Muscle layer of duodenum (tissue), 2 donors: ENCODE measurements around the gene MBOAT7.

ENCODE experiments used
- H3K27ac ChIP-seq: one replicate; pipeline ENCODE4 v1.7.0; 2013; ENCODE audit warnings: mild to moderate bottlenecking, low read length
- H3K27me3 ChIP-seq: one replicate; pipeline ENCODE4 v1.7.0; 2013; ENCODE audit warnings: low read depth, mild to moderate bottlenecking, control low read depth, low read length
- H3K36me3 ChIP-seq, 2 donors: one replicate each; pipeline ENCODE4 v1.7.0; 2013; ENCODE audit warnings: low read length in 2 of 2, control low read depth in 1 of 2, mild to moderate bottlenecking in 1 of 2; ENCODE audit not compliant: insufficient read depth in 2 of 2, control insufficient read depth in 1 of 2
- H3K4me1 ChIP-seq, 2 donors: one replicate each; pipeline ENCODE4 v1.7.0; 2013; ENCODE audit warnings: low read length in 2 of 2, mild to moderate bottlenecking in 2 of 2, control low read depth in 1 of 2, moderate library complexity in 1 of 2; ENCODE audit not compliant: insufficient read depth in 2 of 2, control insufficient read depth in 1 of 2
- H3K4me3 ChIP-seq, 2 donors: one replicate each; pipeline ENCODE4 v1.7.0; 2013; ENCODE audit warnings: low read length in 2 of 2, low read depth in 1 of 2, mild to moderate bottlenecking in 1 of 2
- H3K9me3 ChIP-seq, 2 donors: one replicate each; pipeline ENCODE4 v1.7.0; 2013; ENCODE audit warnings: low read length in 2 of 2, control low read depth in 1 of 2, mild to moderate bottlenecking in 1 of 2; ENCODE audit not compliant: control insufficient read depth in 1 of 2
- donor health status: healthy.

The MBOAT7 gene

DNA sequence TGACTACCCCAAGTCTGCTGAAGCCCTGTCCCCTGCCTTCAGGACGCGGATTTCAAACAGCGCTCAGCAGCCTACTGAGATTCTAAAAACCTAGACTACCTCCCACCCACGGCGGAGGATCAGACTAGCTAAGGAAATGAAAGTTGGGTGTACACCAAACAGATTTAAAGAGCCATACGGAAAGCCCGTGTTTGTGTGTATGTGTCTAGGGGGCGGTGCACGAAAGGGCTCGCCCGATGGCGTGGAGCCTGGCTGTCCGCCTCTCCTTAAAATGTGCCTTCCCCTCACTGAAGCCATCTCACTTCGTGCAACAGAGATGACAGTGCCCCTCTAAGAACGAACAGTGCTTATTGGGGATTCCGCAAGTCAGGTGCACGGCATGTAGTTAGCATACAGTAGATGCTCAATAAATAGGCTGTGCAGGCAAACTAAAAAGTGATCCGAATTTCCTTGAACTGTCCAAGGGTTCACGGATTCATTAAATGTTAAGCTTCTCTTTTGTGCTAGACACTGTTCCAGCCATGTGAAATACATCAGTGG is 30.5 kb downstream of the MBOAT7 start:
- Histone ChIP-seq H3K27me3 (no peaks in the 10 kb centered on the region), H3K4me1 (peaks cover 14 to 33% of the 10 kb centered on the region in 2 donors), H3K36me3 (peaks cover 23 to 41% of the 10 kb centered on the region in 2 donors), H3K9me3 (no peaks in the 10 kb centered on the region), H3K4me3 (peak overlapping the region; percentile 81 to 92), H3K27ac (peak overlapping the region; percentile 89)

DNA sequence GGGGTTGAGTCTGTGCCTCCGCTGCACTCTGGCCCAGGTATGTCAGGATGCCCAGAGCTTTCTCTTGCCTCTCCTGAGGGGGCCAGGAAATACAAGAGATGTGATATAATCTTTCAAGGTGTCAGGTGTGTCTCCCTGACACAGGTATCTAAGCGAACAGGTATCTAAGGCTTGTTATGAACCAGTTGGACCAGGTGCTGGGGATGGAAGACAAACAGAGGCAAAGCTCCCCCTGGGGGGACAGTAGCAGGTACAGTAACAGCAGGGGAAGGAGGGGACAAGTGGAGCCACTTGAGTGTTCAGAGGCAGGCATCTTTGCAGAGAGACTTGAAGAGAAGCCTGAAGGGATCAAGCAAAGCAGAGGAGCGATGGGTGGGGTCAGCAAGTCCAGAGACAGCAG is 32.4 kb downstream of the MBOAT7 start:
- H3K36me3 ChIP-seq, result peaks cover 31 to 60% of the 10 kb centered on the region in 2 donors
- H3K27me3 ChIP-seq, result no peaks in the 10 kb centered on the region
- H3K27ac ChIP-seq, result no peak overlapping the region
- no peak overlapping the region for H3K4me3 ChIP-seq
- H3K4me1 ChIP-seq, result peaks cover 14 to 32% of the 10 kb centered on the region in 2 donors
- no peaks in the 10 kb centered on the region for H3K9me3 ChIP-seq

DNA sequence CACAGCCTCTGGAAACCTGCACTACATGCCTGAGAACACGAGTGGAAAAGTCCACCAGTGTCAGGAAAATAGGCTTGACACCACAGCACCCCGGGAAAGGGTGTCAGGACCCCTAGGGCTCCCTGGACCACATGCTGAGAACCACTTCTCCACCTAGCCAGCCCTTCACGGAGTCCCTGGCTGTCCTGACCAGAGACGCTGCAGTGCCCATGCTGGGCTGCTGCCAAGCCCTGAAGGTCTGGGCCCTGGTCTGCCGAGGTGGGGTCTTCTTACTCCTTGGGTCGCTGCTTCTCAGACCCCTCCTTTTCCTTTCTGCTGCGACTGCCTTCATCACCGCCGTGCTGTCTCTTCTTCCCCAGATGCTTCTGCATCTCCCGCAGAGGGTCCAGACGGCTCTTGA is 32.9 kb downstream of the MBOAT7 start:
- H3K4me1 ChIP-seq, result peaks cover 11 to 28% of the 10 kb centered on the region in 2 donors
- H3K9me3 ChIP-seq, result no peaks in the 10 kb centered on the region
- H3K27me3 ChIP-seq, result no peaks in the 10 kb centered on the region
- H3K4me3 ChIP-seq, result no peak overlapping the region
- peaks cover 32 to 65% of the 10 kb centered on the region in 2 donors for H3K36me3 ChIP-seq
- H3K27ac ChIP-seq, result no peak overlapping the region

DNA sequence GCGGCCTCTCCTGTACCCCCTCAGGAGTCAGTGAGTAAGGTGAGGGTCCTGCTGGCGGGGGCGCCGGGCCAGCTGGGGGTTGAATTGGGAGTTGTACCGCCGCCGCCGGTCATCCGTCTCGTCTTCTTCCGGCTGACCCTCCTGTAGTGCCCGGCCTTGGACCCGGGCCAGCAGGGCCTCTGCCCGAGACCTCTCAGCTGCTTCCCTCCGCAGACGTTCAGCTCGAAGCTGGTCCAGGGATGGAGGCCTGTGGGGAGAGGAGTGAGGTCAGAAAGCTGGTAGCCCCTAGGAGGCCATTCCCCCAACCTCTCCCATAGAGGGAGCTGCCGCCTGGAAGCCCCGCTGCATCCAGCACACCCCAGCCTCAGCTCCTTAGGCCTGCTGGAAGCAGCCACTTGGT is 33.7 kb downstream of the MBOAT7 start:
- H3K27ac ChIP-seq, result no peak overlapping the region
- no peaks in the 10 kb centered on the region for H3K9me3 ChIP-seq
- peaks cover 11 to 23% of the 10 kb centered on the region in 2 donors for H3K4me1 ChIP-seq
- H3K36me3 ChIP-seq, result peaks cover 32 to 72% of the 10 kb centered on the region in 2 donors
- no peaks in the 10 kb centered on the region for H3K27me3 ChIP-seq
- no peak overlapping the region for H3K4me3 ChIP-seq

DNA sequence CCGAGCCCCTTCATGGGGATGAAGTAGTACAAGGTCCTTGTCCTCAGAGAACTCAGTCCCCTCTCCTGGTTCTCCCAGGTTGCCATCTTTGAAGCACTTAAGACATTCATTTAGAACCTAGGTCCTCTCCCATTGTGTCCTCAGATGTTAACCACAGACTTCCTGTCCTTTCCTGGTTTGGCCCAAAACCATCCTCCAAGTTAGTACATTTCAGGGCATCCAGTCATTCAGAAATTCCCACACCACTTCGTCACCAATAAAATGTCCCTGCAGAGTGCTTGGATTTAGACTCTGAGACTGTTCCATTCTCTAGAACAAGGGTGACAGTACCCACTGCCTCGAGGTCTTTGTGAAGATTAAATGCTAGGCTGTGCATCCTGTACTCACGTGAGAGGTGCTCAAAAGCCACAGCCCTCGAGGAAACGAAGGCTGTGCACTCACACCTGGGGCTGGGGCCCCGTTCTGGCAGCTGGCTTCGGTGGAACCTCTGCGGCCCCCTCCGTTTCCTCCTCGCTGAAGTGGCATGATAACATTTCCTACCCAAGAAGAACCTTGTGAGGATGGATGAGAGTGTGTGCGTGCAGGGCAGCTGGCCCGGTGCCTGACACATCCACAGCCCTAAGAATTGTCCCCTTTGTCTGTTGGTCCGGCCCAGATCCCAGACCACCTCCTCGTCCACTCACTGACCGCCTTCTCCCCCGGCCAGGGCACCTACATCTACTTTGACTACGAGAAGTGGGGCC is 34.6 kb downstream of the MBOAT7 start:
- peaks cover 6 to 18% of the 10 kb centered on the region in 2 donors for H3K4me1 ChIP-seq
- H3K36me3 ChIP-seq, result peaks cover 39 to 81% of the 10 kb centered on the region in 2 donors
- H3K27me3 ChIP-seq, result no peaks in the 10 kb centered on the region
- no peak overlapping the region for H3K4me3 ChIP-seq
- H3K9me3 ChIP-seq, result no peaks in the 10 kb centered on the region
- H3K27ac ChIP-seq, result no peak overlapping the region

DNA sequence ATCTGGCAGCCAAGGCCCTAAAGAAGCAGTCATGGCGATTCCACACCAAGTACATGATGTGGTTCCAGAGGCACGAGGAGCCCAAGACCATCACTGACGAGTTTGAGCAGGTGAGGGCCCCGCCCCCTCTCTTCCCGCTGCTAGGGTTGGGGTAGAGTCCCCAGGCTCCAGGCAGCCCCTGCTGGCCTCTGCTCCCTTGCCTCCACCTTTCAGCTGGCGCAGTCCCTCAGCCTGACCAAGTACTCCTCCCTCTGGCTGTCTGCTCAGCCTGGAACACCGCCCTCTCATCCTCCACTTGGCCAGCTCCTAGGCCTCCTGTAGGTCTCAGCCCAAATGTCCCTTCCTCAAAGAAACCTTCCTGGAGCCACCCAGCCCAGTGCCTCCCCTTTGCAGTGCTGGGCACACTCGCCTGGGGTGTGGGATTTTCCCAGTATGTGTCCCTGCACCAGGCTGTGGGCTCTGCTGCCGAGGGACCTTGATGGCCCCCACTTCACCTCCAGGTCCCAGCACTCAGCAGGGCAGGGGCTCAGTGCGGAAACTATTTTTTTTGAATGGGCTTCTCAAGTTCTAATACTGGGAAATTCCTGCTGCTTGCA is 35.6 kb downstream of the MBOAT7 start:
- Histone ChIP-seq H3K4me3 (no peak overlapping the region), H3K36me3 (peaks cover 46 to 91% of the 10 kb centered on the region in 2 donors), H3K4me1 (peaks cover 5 to 15% of the 10 kb centered on the region in 2 donors), H3K27me3 (no peaks in the 10 kb centered on the region), H3K27ac (no peak overlapping the region), H3K9me3 (no peaks in the 10 kb centered on the region)

DNA sequence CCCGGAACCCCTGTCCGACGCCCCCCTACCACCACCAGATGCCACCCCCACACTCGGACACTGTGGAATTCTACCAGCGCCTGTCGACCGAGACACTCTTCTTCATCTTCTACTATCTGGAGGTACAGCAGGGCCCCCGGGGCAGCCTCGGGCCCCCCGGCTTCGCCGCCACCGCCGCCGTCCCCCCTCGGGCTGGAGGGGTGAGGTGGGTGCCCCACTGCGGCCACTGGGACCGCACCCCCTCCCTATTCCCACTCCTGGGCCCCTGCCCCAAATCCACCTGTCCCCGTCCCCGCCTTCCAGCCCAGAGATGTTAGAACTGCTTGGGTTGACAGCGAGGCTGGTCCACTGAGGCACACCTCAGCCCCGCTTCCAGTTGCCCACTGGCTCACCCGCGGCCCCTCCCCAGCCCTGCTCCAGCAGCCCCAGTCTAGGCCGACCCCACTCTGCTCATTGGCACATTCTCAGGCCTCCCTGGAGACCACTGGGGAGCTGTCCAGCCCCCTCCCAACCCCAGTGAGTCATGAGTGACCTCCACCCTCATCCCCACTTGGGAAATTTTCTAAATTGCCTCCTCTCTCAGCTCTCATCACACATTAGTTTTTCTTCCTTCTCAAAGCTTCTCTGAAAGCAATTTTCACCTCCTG is 36.4 kb downstream of the MBOAT7 start:
- Histone ChIP-seq H3K27me3 (no peaks in the 10 kb centered on the region), H3K27ac (no peak overlapping the region), H3K36me3 (peaks cover 48 to 96% of the 10 kb centered on the region in 2 donors), H3K9me3 (no peaks in the 10 kb centered on the region), H3K4me1 (peaks cover 0 to 14% of the 10 kb centered on the region in 2 donors), H3K4me3 (no peak overlapping the region)

DNA sequence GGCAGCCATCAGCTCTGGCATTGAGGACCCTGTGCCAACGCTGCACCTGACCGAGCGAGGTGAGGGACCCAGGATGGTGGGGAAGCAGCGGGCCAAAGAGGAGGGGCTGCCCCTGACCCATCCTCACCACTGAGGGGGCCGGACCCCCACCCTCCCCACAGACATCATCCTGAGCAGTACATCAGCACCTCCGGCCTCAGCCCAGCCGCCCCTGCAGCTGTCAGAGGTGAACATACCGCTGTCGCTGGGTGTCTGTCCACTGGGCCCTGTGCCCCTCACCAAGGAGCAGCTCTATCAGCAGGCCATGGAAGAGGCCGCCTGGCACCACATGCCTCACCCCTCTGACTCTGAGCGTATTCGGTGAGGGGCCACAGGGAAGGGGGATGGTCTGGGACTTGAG is 37.1 kb downstream of the MBOAT7 start:
- Histone ChIP-seq H3K4me3 (no peak overlapping the region), H3K27ac (no peak overlapping the region), H3K36me3 (peaks cover 53 to 99% of the 10 kb centered on the region in 2 donors)

DNA sequence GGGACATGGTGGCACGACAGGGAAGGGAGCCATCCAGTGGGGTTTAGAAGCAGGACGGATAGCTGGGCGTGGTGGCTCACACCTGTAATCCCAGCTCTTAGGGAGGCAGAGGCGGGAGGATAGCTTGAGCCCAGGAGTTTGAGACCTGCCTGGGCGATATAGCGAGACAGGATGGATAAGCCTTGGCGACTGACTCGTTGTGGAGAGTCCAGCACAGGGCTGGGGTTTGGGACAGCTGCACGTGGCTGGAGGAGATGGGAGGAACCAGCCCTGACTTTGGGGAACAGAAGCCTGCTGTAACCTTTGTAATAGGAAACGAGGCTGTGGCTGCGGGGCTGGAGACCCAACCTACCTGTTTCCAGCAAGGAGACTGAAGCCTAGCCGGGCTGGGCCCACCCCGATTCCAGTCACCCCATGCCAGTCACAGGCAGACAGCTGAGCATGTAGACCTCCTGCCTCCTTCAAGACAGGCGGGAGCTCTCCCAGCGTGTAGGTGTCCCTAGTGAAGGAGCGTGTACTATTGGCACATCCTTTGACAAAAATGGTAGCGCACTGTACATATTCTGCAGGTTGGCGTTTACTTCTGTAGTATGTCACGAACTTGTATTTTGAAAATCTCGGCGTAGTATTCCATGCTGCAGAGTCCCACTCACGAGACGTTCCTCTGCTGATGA is 37.9 kb downstream of the MBOAT7 start:
- Histone ChIP-seq H3K27ac (no peak overlapping the region), H3K4me1 (peaks cover 0 to 21% of the 10 kb centered on the region in 2 donors), H3K27me3 (no peaks in the 10 kb centered on the region), H3K36me3 (peaks cover 61 to 99% of the 10 kb centered on the region in 2 donors), H3K4me3 (no peak overlapping the region), H3K9me3 (no peaks in the 10 kb centered on the region)

More for the DNA sequence above, 37.1 kb downstream of the MBOAT7 start:
- H3K9me3 ChIP-seq, result no peaks in the 10 kb centered on the region
- H3K4me1 ChIP-seq, result peaks cover 0 to 16% of the 10 kb centered on the region in 2 donors
- no peaks in the 10 kb centered on the region for H3K27me3 ChIP-seq

DNA sequence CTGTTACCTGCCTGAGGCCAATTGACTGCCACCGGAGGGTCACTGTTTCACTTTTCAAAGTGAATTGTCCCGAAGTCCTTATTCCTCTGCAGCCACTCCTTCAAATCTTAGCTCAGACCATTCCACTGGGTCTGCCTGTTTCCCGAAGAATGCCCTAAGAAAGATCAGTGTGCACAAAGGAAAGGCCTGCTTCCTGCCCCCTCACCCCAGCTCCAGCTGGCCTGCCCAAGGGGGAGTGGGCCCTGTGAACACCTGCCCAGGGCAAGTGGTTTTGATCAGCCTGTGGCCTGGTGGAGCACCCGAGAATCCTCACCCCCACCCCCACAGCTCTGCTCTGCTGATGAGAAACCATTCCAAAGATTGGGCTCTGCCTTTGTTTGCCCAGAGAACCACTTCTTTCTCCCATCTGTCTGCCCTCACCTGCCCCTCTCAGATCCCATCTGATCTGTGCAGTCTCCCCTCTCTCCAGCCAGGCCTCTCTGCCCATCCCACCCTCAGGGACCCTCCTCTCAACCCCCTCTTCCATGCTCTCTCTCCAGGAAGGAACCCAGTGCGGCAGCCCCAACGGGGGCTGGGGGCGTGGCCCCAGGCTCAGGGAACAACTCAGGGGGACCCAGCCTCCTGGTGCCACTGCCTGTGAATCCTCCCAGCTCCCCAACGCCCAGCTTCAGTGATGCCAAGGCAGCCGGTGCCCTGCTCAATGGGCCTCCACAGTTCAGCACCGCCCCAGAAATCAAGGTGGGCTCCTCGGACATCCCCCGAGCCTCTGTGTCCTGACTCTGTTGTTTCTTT is 40.2 kb downstream of the MBOAT7 start:
- Histone ChIP-seq H3K27ac (no peak overlapping the region), H3K4me1 (peaks cover 0 to 25% of the 10 kb centered on the region in 2 donors), H3K4me3 (no peak overlapping the region)

More for the DNA sequence above, 40.2 kb downstream of the MBOAT7 start:
- H3K36me3 ChIP-seq, result peaks cover 64 to 99% of the 10 kb centered on the region in 2 donors
- no peaks in the 10 kb centered on the region for H3K27me3 ChIP-seq
- no peaks in the 10 kb centered on the region for H3K9me3 ChIP-seq
